ENCODE results near the gene STARD8.
"Not testable (repeated sequence)": the region's sequence is repeated elsewhere in the genome, so short reads cannot be mapped to it uniquely, and the experiment has no call there.

Gene STARD8

DNA sequence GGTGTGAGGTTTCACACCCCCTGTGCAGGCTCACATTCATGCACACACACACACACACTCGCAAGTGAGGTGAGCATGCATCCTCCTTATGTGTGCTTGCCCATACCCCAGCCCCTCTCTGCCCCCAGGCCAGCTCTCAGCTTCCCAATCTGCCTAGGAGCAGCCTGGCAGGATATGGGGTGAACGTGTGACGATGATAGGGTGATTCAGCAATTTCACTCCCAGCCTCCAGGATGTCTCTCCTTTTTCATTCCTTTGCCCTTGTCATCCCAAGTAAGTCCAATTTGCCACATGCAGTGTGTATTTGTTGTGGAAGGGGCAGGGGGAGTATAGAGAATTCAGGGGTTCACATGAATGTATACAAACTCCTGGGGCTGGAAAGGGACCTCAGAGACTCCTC is 7.2 kb downstream of the STARD8 start:
- no peak for DNase-seq (ENCODE audit: insufficient read length, low spot score)
- FAIRE-seq = no peak

DNA sequence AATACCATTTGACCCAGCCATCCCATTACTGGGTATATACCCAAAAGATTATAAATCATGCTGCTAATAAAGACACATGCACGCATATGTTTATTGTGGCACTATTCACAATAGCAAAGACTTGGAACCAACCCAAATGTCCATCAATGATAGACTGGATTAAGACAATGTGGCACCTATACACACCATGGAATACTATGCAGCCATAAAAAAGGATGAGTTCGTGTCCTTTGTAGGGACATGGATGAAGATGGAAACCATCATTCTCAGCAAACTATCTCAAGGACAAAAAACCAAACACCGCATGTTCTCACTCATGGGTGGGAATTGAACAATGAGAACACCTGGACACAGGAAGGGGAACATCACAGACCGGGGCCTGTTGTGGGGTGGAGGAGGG is 9.0 kb downstream of the STARD8 start:
- DNase-seq (ENCODE audit: insufficient read length, low spot score); FAIRE-seq: not testable (repeated sequence)

DNA sequence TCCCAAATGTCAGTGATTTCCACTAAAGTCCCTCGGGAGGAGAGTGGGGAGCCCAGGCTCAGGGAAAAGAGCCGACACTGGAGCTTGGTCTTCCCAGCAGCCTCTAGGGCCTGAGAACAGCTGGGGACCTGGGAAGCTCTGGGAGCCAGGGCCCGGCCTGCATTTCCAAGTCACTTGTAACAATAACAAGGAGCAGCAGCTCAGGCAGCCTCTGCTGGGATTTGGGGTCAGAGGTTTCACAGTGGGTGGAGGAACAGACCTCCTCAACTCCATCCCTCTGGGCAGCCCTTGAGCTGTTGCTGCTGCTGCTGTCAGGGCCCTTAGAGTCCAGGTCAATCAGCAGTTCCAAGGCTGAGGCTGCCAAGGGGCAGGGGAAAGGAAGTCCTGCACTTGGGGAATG is 11.1 kb downstream of the STARD8 start:
- FAIRE-seq (no peak), DNase-seq (ENCODE audit: insufficient read length, low spot score) (no peak)

DNA sequence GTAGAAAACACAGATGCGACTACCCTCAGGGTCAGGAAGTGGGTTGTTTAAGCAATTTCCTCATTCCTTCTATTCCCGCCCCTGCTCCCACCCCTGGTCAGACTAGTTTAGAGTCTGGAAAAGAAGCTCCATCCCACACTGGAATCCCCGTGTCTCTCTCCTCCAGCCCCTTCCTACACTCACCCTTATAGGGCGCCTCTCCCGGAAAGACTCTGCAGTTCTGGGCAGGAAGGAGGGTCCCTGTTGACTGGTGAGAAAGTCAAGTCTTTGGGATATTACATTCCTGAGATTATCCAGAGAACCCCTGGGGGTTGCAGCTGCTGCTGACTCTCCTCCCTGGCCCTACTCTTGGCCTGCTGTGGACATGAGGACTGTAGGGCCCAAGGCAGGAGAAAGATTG is 11.9 kb downstream of the STARD8 start:
- no peak for DNase-seq (ENCODE audit: insufficient read length, low spot score)
- no peak for FAIRE-seq

DNA sequence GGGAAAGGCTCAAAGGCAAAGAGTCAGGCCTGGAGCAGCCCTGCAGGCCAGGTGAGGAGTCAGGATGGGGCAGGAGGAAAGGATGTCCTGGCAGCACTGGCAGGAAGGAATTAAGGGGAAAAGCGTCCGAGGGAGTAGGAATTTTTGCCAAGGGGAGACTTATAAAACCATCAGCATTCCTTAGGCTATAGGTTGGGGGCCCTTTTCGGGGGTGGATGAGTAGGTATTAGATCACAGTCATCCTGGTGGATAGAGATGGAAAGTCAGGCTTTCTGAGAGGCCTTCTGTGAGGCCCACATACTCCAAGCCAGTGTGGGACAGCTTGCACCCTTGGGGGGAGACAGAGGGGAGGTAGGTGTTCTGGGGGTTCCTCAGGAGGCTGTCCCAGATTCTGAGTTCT is 12.3 kb downstream of the STARD8 start:
- no peak for FAIRE-seq

DNA sequence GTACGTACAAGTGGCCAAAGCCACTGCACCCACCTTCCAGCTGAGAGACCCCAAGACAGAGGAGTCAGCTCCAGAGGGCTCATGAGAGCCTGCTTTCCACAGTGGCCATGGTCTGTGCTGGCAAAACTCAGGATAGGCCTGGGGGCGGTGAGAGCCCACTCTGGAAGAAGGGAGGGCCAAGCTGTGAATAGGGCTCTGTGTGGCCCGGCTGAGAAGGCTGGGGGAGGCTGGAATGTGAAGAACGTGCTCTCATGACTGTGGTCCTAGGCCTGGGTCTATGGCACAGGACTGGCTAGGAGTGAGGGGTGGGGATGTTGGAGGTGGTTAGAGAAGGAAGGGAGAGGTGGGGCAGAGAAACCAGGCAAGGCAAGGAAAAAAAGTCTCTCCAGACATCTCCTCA is 13.3 kb downstream of the STARD8 start:
- DNase-seq (ENCODE audit: insufficient read length, low spot score) (no peak), FAIRE-seq (no peak)

More for the DNA sequence above, 12.3 kb downstream of the STARD8 start:
- DNase-seq (ENCODE audit: insufficient read length, low spot score) = no peak

DNA sequence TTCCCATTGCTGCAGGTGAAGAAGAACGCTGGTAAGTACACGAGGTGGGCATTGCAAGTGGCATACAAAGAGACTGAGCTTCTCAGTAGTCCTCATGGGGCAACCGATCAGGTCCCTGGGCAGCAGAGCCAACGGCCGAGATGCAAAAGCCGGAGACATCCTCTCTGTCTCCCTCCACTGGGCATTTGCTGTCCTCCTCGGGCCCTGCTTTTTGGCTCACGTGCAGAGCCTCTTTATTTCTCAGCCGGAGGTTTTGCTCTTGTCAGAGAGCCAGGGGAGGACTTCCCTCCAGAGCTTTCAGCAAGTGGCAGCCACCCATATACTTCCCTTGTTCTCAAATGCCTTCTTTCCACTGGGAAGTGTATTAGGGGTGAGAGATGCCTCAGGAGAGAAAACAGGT is 18.0 kb downstream of the STARD8 start:
- DNase-seq (ENCODE audit: insufficient read length, low spot score) (no peak), FAIRE-seq (no peak)

DNA sequence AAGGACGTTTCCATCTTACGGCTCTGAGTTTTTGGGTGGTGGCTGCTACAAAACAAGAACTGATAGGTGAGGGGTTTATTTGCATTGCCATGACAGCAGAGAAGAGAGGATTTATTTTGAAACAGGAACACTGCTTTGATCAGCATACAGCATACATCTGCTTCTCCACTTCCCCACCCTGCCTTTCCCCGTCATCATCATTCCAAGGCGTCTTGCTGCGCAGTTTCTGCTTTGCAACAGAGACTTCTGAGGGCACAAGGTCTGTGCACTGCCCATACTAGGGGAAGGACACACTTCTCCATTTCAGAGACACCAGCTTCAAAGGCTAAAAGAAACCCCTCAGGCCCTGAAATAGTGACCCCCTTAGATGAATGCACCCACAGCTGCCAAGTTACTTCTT is 19.1 kb downstream of the STARD8 start:
- DNase-seq (ENCODE audit: insufficient read length, low spot score) (no peak), FAIRE-seq (no peak)

DNA sequence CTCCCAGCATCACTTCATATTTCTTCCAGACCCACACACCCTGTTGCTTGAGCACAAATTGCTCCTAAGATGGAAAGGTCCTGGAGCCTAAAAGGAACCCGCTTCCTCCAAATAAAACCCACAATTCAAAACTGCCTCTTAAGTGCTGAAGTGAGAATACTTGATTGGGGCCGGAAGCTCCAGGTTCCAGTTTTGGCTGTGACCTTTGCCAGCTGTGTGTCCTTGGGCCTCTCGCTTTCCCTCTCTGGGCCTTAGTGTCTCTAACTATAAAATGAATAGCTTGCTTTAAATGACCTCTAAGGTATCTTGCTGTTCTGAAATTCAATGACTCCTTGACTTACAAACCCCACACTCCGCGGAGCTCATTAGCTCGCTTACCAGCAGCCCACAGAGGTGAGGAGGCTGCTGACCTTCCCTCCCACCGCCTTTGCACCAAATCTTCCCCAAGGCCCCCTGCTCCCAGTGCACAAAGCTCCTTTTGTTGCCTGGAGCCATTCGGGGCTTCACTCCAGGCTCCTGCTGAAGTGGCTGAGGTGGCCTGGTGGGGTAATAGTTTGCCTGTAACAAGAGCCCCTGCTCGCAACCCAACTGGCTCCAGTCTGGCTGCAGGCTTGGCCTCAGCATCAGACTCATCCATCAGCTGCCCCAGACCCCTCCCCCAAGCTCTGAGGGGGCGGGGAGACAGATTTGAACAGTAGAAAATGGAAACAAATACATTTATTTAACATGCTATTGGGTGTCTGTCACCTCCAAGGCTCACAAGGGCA is 21.8 kb downstream of the STARD8 start:
- no peak for FAIRE-seq
- no peak for DNase-seq (ENCODE audit: insufficient read length, low spot score)

DNA sequence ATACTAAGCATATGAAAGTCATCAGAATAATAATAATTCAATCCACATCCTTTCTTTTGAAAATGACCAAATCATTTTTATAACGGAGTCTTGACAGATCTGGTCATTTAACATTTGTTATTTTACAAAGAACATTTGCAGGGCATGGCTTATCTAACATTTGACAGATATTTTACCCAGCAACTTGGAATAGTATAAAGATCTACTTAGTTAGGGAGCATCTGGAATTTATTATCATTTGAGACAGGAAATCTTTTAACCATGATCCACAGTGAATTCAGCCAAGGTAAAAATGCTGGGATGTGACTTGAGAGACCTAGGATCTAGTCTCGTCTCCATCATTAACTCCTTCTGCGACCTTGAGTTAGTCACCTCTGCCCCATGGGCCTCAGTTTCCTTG is 22.4 kb downstream of the STARD8 start:
- FAIRE-seq (no peak), DNase-seq (ENCODE audit: insufficient read length, low spot score) (no peak)

DNA sequence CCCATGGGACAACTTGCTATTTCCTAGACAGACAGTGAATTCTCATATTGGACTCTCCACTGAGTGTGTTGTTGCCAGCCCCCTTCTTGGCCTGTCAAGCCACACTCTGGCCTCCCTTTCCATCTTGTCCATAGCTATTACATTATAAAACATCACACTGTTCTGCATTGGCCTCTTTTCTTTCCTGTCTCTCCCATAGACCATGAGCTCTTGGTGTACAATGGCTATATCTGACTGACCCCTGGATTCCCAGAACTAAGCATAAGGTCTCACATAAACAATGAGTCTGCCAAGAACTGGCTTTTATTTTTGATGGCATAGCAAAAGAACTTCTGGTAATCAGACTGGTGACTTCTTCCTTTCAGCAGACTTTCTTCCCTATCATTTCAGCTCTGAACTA is 23.8 kb downstream of the STARD8 start:
- no peak for FAIRE-seq
- no peak for DNase-seq (ENCODE audit: insufficient read length, low spot score)

DNA sequence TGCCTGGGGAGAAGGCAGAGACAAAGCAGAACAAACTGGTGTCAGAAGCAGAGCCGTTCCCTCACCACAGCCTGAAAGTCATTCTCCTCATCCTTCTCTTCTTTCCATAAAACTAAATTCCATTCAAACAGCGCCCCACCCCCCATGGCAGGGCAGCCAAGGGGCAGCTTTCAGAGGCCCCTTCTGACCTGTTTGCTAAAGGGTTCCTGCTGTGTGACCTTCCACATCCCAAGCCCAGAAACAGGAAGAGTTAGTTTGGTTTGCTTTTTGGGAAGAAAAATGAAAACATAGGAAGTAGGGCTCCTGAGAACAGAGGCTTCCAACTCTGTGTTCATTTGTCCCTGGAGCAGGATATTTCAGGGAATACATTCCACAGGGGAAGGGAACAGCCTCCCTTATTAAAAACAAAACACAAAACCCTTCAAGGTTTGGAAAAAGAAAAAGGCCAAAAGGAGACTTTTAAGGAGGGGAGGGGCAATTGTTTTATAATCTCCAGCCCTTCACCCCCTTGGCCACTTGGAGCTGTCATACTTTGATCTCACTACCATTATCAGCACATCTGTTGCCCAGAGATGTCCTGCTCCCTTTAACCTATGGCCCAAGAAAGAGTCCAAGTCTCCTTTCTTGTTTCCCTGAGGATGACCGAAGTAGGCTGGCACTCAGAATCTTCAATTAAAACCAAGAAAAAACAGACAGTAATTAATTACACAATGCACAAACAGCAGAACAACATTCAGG is 25.3 kb downstream of the STARD8 start:
- no peak for DNase-seq (ENCODE audit: insufficient read length, low spot score)
- FAIRE-seq = no peak

DNA sequence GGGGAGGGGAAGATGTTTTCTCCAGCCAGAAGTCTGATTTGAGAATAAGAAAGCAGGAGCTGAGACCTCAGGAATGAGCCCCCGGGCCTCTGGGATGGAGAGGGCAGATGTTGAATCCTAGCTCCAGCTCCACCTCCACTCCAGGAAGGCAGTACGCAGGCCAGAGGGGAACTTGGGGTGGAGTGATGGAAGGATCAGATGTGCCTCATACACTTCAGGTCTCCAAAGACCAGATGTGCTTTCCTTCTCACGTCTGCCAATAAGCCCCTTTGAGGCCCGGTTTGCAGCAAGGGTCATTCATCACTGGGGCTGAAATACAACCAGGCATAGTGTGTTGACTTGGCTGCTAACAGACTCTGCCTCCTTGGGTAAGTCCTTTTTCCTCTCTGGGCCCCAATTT is 28.1 kb downstream of the STARD8 start:
- DNase-seq (ENCODE audit: insufficient read length, low spot score) = no peak
- no peak for FAIRE-seq

DNA sequence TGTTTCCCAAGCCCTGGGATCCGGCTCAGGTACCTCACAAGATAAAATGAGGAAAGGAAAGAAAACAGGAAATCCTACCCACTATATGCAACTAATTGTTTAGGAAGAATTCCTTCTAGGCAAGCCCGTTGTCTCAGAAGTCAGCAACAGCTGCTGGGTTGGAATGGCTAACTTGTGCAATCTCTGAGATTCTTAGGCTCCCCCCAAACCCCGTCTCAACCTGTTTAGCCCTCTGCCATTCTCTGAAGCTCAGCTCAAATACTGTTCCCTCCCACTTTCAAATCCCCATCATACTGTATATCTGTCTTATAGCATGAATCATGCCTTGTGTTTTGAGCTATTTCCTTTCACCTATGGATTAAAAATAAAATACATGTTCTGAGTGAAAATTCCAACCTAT is 28.9 kb downstream of the STARD8 start:
- DNase-seq (ENCODE audit: insufficient read length, low spot score) (no peak), FAIRE-seq (no peak)

DNA sequence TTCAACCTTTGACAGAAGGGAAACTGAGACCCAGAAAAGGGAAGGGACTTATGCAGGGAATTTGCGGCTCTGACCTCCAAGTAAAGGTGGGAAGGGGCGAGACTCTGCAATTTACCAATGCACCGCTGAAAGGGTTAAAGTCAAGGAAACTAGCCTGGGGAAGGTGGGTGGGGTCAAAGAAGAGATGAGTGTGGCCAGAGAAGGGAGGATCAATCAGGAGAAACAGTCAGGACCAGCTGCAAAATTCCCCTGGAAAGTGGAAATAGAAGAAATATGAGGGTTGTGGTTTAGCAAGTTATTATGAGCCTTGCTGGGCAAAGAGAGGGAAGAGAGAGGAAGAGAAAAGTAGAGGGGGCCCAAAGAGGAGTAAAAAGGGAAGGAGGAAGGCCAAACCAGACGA is 30.5 kb downstream of the STARD8 start:
- DNase-seq (ENCODE audit: insufficient read length, low spot score) (no peak), FAIRE-seq (no peak)

DNA sequence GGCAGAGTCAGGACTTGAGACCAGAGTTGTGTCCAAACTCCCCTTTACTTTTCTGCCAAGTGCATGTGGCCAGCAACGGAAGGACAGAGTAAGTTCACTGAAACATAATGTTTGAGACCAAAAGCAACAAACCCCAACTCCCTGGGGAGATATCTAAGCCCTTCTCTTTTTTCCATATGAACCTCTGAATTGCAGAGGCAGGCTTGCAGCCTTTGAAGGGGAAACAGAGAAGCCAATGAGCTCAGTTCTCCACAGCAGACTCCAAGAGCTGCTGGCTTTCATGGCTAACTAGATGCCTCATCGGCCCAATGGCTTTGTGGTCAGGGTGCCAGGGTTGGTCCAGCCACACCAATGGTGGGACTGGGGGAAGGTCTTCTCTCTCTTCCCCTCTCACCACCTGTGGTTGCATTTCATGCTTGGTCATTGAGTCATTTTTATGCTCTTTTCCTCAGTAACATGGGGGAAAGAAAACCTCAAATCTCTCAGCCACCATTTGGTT is 34.0 kb downstream of the STARD8 start:
- no peak for DNase-seq (ENCODE audit: insufficient read length, low spot score)
- FAIRE-seq = peak; percentile 37

DNA sequence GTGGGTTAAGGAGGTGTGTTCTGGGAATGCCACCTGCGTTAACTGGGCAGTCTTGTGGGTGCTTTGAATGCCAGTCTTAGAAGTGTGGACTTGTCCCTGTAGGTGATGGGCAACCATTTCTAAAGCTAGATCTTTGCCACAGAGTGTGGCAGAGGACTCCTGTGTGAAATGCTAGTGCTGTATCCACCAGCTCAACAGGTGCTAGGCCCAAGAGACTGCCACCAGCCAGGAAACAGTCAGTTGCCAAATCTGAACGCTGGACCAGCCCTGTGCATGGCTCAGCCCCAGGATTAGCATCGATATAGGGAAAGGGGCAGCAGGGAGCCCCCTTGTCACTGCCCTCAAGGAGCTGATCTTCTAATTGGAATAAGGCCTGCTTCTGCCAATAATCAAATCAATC is 35.3 kb downstream of the STARD8 start:
- FAIRE-seq (no peak), DNase-seq (ENCODE audit: insufficient read length, low spot score) (no peak)

DNA sequence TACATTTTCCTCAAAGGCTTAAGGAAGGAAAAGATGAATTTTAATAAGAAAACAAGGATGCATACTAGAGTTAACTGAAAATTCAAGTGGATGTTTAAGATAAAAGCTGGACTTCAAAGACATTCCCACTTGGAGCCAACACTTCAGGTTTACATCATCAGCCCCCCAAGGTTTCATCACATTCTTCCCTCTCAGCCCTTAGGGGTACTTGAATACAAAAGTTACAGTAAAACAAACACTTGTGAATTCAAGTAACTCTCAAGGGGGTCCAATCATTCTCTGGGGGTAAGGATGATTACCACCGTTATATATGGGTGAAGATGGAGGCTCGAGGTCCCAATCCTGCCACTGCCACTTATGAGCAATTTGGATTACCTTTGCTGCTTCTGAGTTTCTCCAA is 36.1 kb downstream of the STARD8 start:
- no peak for FAIRE-seq
- DNase-seq (ENCODE audit: insufficient read length, low spot score) = no peak

DNA sequence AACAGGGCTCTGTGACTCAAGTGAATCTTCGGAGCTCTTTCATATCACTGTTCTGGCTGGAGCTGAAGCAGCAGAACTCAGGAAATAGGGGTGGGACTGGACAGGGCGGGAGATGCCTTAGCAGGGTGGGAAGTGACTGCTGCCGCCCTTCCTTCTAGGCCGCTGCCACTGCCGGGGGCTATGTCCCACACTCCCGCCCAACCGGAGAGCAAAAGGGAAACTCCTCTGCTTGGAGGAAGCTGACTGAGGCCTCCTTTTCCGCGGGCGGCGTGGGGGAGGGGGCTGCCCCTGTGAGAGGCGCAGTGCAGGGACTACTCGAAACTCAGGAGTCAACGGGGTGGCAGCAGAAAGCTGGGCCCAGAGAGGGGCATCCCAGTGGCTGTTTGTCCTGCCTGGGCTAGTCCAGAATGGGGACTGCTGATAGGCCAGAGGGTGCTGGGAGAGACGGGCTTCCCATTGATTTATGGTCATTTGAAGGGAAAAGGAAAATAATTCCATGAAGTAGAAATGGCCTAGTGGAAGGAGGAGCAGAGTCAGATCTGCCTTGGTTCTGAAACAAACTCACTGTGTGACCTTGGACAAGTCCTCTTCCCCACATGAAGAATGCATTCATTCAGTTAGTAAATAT is 36.9 kb downstream of the STARD8 start:
- DNase-seq (ENCODE audit: insufficient read length, low spot score) = no peak
- no peak for FAIRE-seq

DNA sequence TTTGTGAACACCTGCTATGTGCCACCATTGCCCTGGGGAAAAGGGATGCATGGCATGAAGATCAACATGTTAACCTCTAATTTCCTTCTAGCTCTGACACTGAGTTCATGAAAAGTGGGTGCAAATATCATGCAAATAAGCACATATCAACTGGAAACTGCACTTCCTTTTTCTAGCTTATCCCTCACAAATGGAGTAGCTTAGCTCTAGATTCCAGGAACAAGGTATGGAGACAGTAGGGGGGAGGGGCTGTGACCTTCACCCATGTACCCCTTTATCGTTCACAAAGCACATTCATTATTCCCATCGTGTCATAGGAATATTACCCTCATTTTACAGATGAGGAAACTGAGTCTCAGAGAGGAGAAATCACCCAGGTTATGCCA is 37.4 kb downstream of the STARD8 start:
- FAIRE-seq (no peak), DNase-seq (ENCODE audit: insufficient read length, low spot score) (no peak)

DNA sequence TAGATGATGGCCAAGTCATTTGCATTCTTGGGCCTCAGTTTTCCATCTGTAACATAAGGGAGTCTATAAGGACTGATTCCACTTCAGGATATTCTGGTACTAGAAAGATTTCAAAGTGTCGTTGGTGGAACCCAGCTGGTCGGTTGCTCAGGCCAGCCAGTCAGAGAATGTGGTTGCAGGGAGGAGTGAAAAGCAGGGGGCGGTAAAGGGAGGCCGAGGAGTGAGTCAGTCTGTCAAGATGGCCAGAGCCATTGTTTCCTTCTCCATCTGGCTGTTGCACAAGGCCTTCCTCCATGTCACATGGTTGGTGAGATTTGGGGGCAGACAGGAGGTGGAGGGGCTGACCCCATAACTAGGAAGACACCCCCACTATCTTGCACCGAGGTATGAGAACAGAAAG is 38.2 kb downstream of the STARD8 start:
- no peak for DNase-seq (ENCODE audit: insufficient read length, low spot score)
- no peak for FAIRE-seq
